ENCODE results near the gene RBL1. TPM values are rescaled to one million over a fixed set of nuclear protein-coding genes. Genes with fewer than 3 reads are reported as not detected.

The RBL1 gene
- total and polyA plus RNA-seq, 2 of the 4 experiments (the other 2 are of a cell fraction): 3.3 to 7.5 TPM

DNA sequence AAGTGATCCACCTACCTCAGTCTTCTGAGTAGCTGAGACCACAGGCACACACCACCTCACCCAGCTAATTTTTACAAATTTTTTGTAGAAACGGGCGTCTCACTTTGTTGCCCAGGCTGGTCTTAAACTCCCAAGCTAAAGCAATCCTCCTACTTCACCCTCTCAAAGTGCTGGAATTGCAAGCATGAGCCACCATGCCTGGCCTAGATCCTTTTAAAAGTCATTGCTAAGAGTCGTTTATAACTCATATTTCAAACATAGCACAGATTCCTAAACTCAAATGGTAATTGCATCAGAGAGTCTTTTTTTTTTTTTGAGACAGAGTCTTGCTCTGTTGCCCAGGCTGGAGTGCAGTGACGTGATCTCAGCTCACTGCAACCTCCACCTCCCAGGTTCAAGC, 136.6 kb downstream of the RBL1 start:
- Histone ChIP-seq H4K5ac (ENCODE audit: low read depth, low read length) (no peak overlapping the region), H3K27me3 (ENCODE audit: control insufficient read depth, insufficient read depth, low read length) (no peaks in the 10 kb centered on the region), H3K4me2 (ENCODE audit: low read depth, low read length) (no peak overlapping the region), H2BK5ac (ENCODE audit: low read depth, low read length, poor library complexity, severe bottlenecking) (no peak overlapping the region), H2AFZ (replicated peaks; ENCODE audit: low read length, poor library complexity) (no peak overlapping the region), H2AK5ac (ENCODE audit: low read depth, low read length) (no peak overlapping the region), H3K4me3 (ENCODE audit: insufficient read depth, low read depth, low read length) (no peak overlapping the region), H3K27ac (ENCODE audit: insufficient read depth, low read length) (peak overlapping the region; percentile 41; the same call in 1 of the 2 replicates), H3K9me1 (ENCODE audit: insufficient read depth, low read length) (no peaks in the 10 kb centered on the region), H2BK20ac (ENCODE audit: low read depth, low read length) (no peak overlapping the region), H3K9me3 (ENCODE audit: control insufficient read depth, insufficient read depth, low read length) (peaks cover 4% of the 10 kb centered on the region), H4K8ac (ENCODE audit: low read depth in 2 of 2, low read length in 2 of 2) (no peak overlapping the region), H4K20me1 (ENCODE audit: insufficient read depth, low read length) (no peaks in the 10 kb centered on the region), H3K23ac (ENCODE audit: low read depth, low read length) (no peak overlapping the region), H3K36me3 (ENCODE audit: control insufficient read depth, insufficient read depth, low read length) (no peaks in the 10 kb centered on the region), H2BK120ac (ENCODE audit: low read depth, low read length) (no peak overlapping the region), H4K91ac (ENCODE audit: insufficient read depth, low read depth, low read length) (no peak overlapping the region), H2BK15ac (ENCODE audit: low read depth, low read length) (no peak overlapping the region), H2AK9ac (replicated peaks; ENCODE audit: low read depth, low read length, poor library complexity) (no peak overlapping the region), H3K56ac (ENCODE audit: extremely low read depth, insufficient read depth, low read length) (no peak overlapping the region), H3K18ac (ENCODE audit: low read depth, low read length) (no peak overlapping the region; the same call in 1 of the 2 replicates), H3K4ac (ENCODE audit: low read depth, low read length) (no peak overlapping the region), H3K9ac (ENCODE audit: low read depth, low read length) (no peak overlapping the region), H3K14ac (replicated peaks; ENCODE audit: low read depth, low read length) (no peak overlapping the region), H3K4me1 (ENCODE audit: control insufficient read depth, insufficient read depth, low read length) (peaks cover 2% of the 10 kb centered on the region; the same call in 1 of the 2 replicates), H3K79me1 (ENCODE audit: low read depth in 1 of 2, low read length in 2 of 2) (no peaks in the 10 kb centered on the region)
- DNase-seq (peak; percentile 30), ATAC-seq (ENCODE audit: low read depth) (peak; percentile 86)
- dilution Hi-C loops (cut with HindIII; ENCODE audit: low sequenced_read_pairs, unreplicated experiment) (no loop called here), in situ Hi-C loops (cut with MboI; ENCODE audit: low sequenced_read_pairs) (no loop called here), intact Hi-C loops (cut with micrococcal nuclease) (no loop called here)
- TF ChIP-seq RCOR1 (IDR thresholded peaks at IDR 0.05; ENCODE audit: insufficient replicate concordance, low read length) (no peak), POLR2A (IDR thresholded peaks at IDR 0.05; ENCODE audit: low read depth, low read length) (no peak), BHLHE40 (IDR thresholded peaks at IDR 0.05; ENCODE audit: low read depth, low read length) (no peak)
- TF ChIP-seq, protein P1, sequence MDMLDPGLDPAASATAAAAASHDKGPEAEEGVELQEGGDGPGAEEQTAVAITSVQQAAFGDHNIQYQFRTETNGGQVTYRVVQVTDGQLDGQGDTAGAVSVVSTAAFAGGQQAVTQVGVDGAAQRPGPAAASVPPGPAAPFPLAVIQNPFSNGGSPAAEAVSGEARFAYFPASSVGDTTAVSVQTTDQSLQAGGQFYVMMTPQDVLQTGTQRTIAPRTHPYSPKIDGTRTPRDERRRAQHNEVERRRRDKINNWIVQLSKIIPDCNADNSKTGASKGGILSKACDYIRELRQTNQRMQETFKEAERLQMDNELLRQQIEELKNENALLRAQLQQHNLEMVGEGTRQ (IDR thresholded peaks at IDR 0.05; ENCODE audit: low read depth, low read length): no peak
- TF ChIP-seq, protein P2, sequence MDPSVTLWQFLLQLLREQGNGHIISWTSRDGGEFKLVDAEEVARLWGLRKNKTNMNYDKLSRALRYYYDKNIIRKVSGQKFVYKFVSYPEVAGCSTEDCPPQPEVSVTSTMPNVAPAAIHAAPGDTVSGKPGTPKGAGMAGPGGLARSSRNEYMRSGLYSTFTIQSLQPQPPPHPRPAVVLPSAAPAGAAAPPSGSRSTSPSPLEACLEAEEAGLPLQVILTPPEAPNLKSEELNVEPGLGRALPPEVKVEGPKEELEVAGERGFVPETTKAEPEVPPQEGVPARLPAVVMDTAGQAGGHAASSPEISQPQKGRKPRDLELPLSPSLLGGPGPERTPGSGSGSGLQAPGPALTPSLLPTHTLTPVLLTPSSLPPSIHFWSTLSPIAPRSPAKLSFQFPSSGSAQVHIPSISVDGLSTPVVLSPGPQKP (IDR thresholded peaks at IDR 0.05; ENCODE audit: borderline replicate concordance, low read depth, low read length): no peak
- ChIA-PET POLR2A (ENCODE audit: unreplicated experiment) (no interaction called here), CTCF (interaction anchor here (1.2 kb wide), 1 partner anchor 87 kb away, joined by 7 read pairs; no protein-coding TSS in a partner anchor)
- BruUV-seq (replicated peaks): no TSS peak
- WGBS, 2 experiments (ENCODE audit: extremely low coverage in 2 of 2, insufficient read length in 1 of 2): no CpG with 5 or more reads among the region's 4 CpGs

Measured in IMR-90 (cell line).